OCI-LY7 (cell line): ENCODE data around the gene CYP11A1. TPM values are rescaled to one million over a fixed set of nuclear protein-coding genes. Genes with fewer than 3 reads are reported as not detected.
A peak's percentile ranks its signal among the peaks of the same experiment; 100 is the strongest.

Experiments used
- BruUV-seq: library from RNA; stranded (reverse); fragments of 400-500 nt; replicated peaks from 2 replicates; lab custom pipeline; 2021; lab: Mats Ljungman, UMichigan
- CTCF ChIA-PET: fragments of 300-600 bp; sonication (Branson Sonifier 250); formaldehyde crosslinking; loops from one replicate; lab custom pipeline; 2022; ENCODE audit warnings: antibody characterized with exemption; ENCODE audit not compliant: unreplicated experiment; lab: Charles Lee
- POLR2A ChIA-PET: fragments of 300-600 bp; sonication (Branson Sonifier 250); formaldehyde crosslinking; loops from one replicate; lab custom pipeline; 2022; ENCODE audit warnings: antibody characterized with exemption; lab: Charles Lee
- DNase-seq: peaks from one replicate; pipeline ENCODE4 v3.0.0-alpha.2; 2015; ENCODE audit warnings: low spot score
- H2AFZ ChIP-seq: fragments of 200-600 bp; sonication (generic), shearing (Covaris generic); 2 replicates; pipeline ENCODE4 v1.6.1; 2014; ENCODE audit warnings: mild to moderate bottlenecking, antibody characterized with exemption, low read length, moderate library complexity
- H3K27ac ChIP-seq: fragments of 200-600 bp; sonication (generic); 2 replicates; pipeline ENCODE4 v1.5.1; 2014; ENCODE audit warnings: mixed run types, low read depth, mild to moderate bottlenecking, moderate library complexity, low read length, inconsistent platforms; ENCODE audit not compliant: poor library complexity, severe bottlenecking
- H3K36me3 ChIP-seq: fragments of 200-600 bp; sonication (generic); 2 replicates; pipeline ENCODE4 v1.6.1; 2014; ENCODE audit warnings: mild to moderate bottlenecking, antibody characterized with exemption, low read length, moderate library complexity, mixed read lengths; ENCODE audit not compliant: insufficient read depth
- H3K4me1 ChIP-seq: fragments of 200-600 bp; sonication (generic); 2 replicates; pipeline ENCODE4 v1.5.1; 2014; ENCODE audit warnings: mild to moderate bottlenecking, low read length; ENCODE audit not compliant: insufficient read depth, poor library complexity, severe bottlenecking
- H3K4me2 ChIP-seq: fragments of 200-600 bp; sonication (generic); 2 replicates; pipeline ENCODE4 v1.6.1; 2014; ENCODE audit warnings: mild to moderate bottlenecking, low read length
- H3K4me3 ChIP-seq: fragments of 200-600 bp; sonication (generic); 2 replicates; pipeline ENCODE4 v1.5.1; 2014; ENCODE audit warnings: mild to moderate bottlenecking, low read depth, low read length; ENCODE audit not compliant: poor library complexity, severe bottlenecking
- H3K79me2 ChIP-seq: fragments of 200-600 bp; sonication (generic); 2 replicates; pipeline ENCODE4 v1.6.1; 2016; ENCODE audit warnings: low read depth, mild to moderate bottlenecking, low read length, moderate library complexity, mixed read lengths; ENCODE audit not compliant: insufficient read depth
- H3K9me2 ChIP-seq: fragments of 200-600 bp; sonication (generic); 2 replicates; pipeline ENCODE4 v1.6.1; 2016; ENCODE audit warnings: mild to moderate bottlenecking, low read length, mixed read lengths; ENCODE audit not compliant: insufficient read depth
- H3K9me3 ChIP-seq: fragments of 200-600 bp; sonication (generic); 2 replicates; pipeline ENCODE4 v1.6.1; 2014; ENCODE audit warnings: mild to moderate bottlenecking, mixed run types, low read length, mixed read lengths
- H4K20me1 ChIP-seq: fragments of 200-600 bp; sonication (generic); 2 replicates; pipeline ENCODE4 v1.6.1; 2014; ENCODE audit warnings: mild to moderate bottlenecking, antibody characterized with exemption, low read length, moderate library complexity, mixed read lengths; ENCODE audit not compliant: insufficient read depth
- EZH2phosphoT487 ChIP-seq: fragments of 200-600 bp; sonication (generic); IDR thresholded peaks from 2 replicates; pipeline ENCODE4 v1.6.1; 2018; ENCODE audit warnings: low read depth, borderline replicate concordance, mild to moderate bottlenecking, mixed run types, antibody characterized with exemption, low read length, moderate library complexity, mixed read lengths
- intact Hi-C: fragments of 100-400 bp; cut with micrococcal nuclease; formaldehyde crosslinking; loops from one replicate; pipeline ENCODE4 v1.10.0; 2022; ENCODE audit not compliant: unreplicated experiment
- total RNA-seq, 2 experiments: library from RNA; depleted of rRNA in 1 of 2; stranded (reverse); fragments of >200 nt in 1 of 2; shearing (Covaris generic) in 1 of 2; gene quantifications; 2 replicates each; pipeline ENCODE4 v1.2.3, GENCODE V29; 2014 to 2022
- TF ChIP-seq, protein P1 (sequence below): fragments of 200-600 bp; sonication (generic); conservative IDR thresholded peaks from 2 replicates; pipeline ENCODE4 v1.5.1; 2014; ENCODE audit warnings: mild to moderate bottlenecking, antibody characterized with exemption, low read length, moderate library complexity, mixed read lengths

The CYP11A1 gene
- total RNA-seq, 2 experiments from 2014 or later, result not detected

DNA sequence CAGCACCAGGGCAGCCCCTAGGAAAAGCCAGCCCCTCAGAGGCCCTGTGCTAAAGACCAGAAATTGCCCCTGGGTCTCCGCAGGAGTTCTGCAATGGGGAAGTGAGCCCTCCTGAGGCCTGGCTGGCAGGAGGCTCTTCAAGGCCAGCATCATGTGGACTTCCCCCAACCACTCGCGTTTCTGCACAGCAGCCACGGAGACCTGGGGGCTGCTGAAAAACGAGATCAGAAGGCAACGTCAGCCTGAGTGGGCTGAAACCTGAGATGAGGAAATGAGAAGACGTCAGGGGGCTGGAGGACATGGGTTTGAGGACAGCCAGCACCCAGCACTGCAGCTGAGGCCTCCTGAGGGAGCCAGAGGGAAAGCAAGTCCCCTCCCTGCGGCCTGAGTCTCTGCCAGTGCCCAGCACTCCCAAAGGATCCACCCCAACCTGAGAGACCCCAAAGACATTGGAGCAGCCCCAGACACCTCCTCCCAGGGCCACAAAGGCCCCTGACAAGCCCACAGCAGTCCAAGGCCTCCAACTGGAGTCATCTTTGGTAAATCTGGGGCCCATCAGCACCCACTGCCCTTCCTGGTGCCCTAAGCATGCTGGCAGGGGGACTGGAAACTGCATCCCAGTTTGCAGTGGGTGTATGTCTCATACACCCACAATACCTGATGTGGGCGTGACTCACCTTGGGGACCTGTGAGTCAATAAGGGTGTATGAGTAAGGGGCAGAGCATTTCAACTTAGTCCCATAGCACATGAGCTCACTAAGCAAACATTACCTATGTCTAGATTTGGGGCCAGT is 29.2 kb upstream of the CYP11A1 start:
- no peak for DNase-seq
- intact Hi-C loops, result no loop called here
- Histone ChIP-seq H3K9me3 (no peaks in the 10 kb centered on the region), H3K4me2 (peak overlapping the region; percentile 50), H4K20me1 (peaks cover 4% of the 10 kb centered on the region; the same call in 1 of the 2 replicates), H3K36me3 (no peaks in the 10 kb centered on the region), H3K27ac (no peak overlapping the region), H2AFZ (no peak overlapping the region), H3K9me2 (no peaks in the 10 kb centered on the region), H3K4me3 (no peak overlapping the region), H3K4me1 (peaks cover 61% of the 10 kb centered on the region), H3K79me2 (no peaks in the 10 kb centered on the region)
- ChIA-PET POLR2A (interaction anchor here (1.2 to 2.8 kb wide), 2 partner anchors 9 to 12 kb away, joined by 3 to 7 read pairs; no protein-coding TSS in a partner anchor), CTCF (no interaction called here)
- BruUV-seq, result no TSS peak
- TF ChIP-seq EZH2phosphoT487, result no peak
- TF ChIP-seq, protein P1, sequence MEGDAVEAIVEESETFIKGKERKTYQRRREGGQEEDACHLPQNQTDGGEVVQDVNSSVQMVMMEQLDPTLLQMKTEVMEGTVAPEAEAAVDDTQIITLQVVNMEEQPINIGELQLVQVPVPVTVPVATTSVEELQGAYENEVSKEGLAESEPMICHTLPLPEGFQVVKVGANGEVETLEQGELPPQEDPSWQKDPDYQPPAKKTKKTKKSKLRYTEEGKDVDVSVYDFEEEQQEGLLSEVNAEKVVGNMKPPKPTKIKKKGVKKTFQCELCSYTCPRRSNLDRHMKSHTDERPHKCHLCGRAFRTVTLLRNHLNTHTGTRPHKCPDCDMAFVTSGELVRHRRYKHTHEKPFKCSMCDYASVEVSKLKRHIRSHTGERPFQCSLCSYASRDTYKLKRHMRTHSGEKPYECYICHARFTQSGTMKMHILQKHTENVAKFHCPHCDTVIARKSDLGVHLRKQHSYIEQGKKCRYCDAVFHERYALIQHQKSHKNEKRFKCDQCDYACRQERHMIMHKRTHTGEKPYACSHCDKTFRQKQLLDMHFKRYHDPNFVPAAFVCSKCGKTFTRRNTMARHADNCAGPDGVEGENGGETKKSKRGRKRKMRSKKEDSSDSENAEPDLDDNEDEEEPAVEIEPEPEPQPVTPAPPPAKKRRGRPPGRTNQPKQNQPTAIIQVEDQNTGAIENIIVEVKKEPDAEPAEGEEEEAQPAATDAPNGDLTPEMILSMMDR, result peak; percentile 28; the same call in 1 of the 2 replicates

DNA sequence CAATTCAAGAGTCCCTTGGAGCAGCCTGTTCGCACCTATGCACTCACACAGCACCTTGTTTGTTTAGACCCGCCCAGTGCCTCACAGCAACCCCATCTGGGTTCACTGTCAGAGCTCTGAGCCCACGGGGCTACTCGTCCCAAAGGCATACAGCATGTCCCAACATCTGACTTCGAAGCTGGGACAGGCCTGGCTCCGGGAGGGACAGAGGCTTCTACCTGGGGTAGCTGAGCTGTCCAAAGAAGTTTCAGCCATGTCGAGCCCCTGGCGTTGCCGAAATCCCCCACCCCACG is 28.6 kb upstream of the CYP11A1 start:
- POLR2A ChIA-PET, result interaction anchor here (1.2 to 2.8 kb wide), 2 partner anchors 9 to 11 kb away, joined by 3 to 7 read pairs; no protein-coding TSS in a partner anchor
- no TSS peak for BruUV-seq
- no peaks in the 10 kb centered on the region for H3K9me3 ChIP-seq
- no peaks in the 10 kb centered on the region for H3K9me2 ChIP-seq
- CTCF ChIA-PET, result no interaction called here
- H2AFZ ChIP-seq, result no peak overlapping the region
- H3K4me2 ChIP-seq, result no peak overlapping the region
- H3K4me3 ChIP-seq, result no peak overlapping the region
- no peaks in the 10 kb centered on the region for H3K79me2 ChIP-seq
- no peak for DNase-seq
- peaks cover 56% of the 10 kb centered on the region for H3K4me1 ChIP-seq
- H3K27ac ChIP-seq, result no peak overlapping the region
- intact Hi-C loops, result no loop called here
- H3K36me3 ChIP-seq, result no peaks in the 10 kb centered on the region
- H4K20me1 ChIP-seq, result peaks cover 4% of the 10 kb centered on the region; the same call in 1 of the 2 replicates
- TF ChIP-seq, protein P1, result no peak
- no peak for TF ChIP-seq EZH2phosphoT487
